PC-3 (cell line): ENCODE data around the gene TNFRSF6B. TPM values are rescaled to one million over a fixed set of nuclear protein-coding genes. Genes with fewer than 3 reads are reported as not detected.

Experiments used
- ATAC-seq: fragments of 200-7000 bp; cut with Tn5 transposase; 2 replicates; pipeline ENCODE4 v1.9.1; 2020; ENCODE audit warnings: mild to moderate bottlenecking, moderate library complexity
- BruUV-seq: library from RNA; stranded (reverse); fragments of 400-500 nt; replicated peaks from 2 replicates; lab custom pipeline; 2021; lab: Mats Ljungman, UMichigan
- CTCF ChIA-PET: fragments of 300-600 bp; sonication (Branson Sonifier 250); formaldehyde crosslinking; loops from one replicate; lab custom pipeline; 2022; ENCODE audit warnings: antibody characterized with exemption; lab: Charles Lee
- POLR2A ChIA-PET: fragments of 300-600 bp; sonication (Branson Sonifier 250); formaldehyde crosslinking; loops from one replicate; lab custom pipeline; 2022; ENCODE audit warnings: antibody characterized with exemption; ENCODE audit not compliant: unreplicated experiment; lab: Charles Lee
- DNase-seq: peaks from one replicate; pipeline ENCODE4 v3.0.0-alpha.2; 2015
- H2AFZ ChIP-seq: fragments of 300-600 bp; sonication (generic); 2 replicates; pipeline ENCODE4 v1.6.0; 2016; ENCODE audit warnings: antibody characterized with exemption, low read length
- H3F3A ChIP-seq: fragments of 300-600 bp; sonication (generic); one replicate; pipeline ENCODE4 v1.6.0; 2017; ENCODE audit warnings: antibody characterized with exemption, low read length, control low read depth, mild to moderate bottlenecking; ENCODE audit not compliant: unreplicated experiment
- H3K27ac ChIP-seq: fragments of 300-600 bp; sonication (generic); 2 replicates; pipeline ENCODE4 v1.5.1; 2016; ENCODE audit warnings: mild to moderate bottlenecking, low read length
- H3K27me3 ChIP-seq: fragments of 300-600 bp; sonication (generic); 2 replicates; pipeline ENCODE4 v1.6.1; 2016; ENCODE audit warnings: low read length, mixed read lengths
- H3K36me3 ChIP-seq: fragments of 300-600 bp; sonication (generic); 2 replicates; pipeline ENCODE4 v1.6.1; 2016; ENCODE audit warnings: low read depth, mixed run types, low read length, mixed read lengths
- H3K4me1 ChIP-seq: fragments of 300-600 bp; sonication (generic); 2 replicates; pipeline ENCODE4 v1.5.1; 2016; ENCODE audit warnings: low read length; ENCODE audit not compliant: insufficient read depth
- H3K4me2 ChIP-seq: fragments of 300-600 bp; sonication (generic); 2 replicates; pipeline ENCODE4 v1.6.0; 2016; ENCODE audit warnings: low read length
- H3K4me3 ChIP-seq: fragments of 300-600 bp; sonication (generic); 2 replicates; pipeline ENCODE4 v1.5.1; 2016; ENCODE audit warnings: mild to moderate bottlenecking, low read length, mixed read lengths
- H3K79me2 ChIP-seq: fragments of 300-600 bp; sonication (generic); 2 replicates; pipeline ENCODE4 v1.6.1; 2017; ENCODE audit warnings: low read length, mixed read lengths
- H3K9ac ChIP-seq: fragments of 300-600 bp; sonication (generic); 2 replicates; pipeline ENCODE4 v1.6.0; 2016; ENCODE audit warnings: mild to moderate bottlenecking, low read length
- H3K9me2 ChIP-seq: fragments of 300-600 bp; sonication (generic); replicated peaks from 2 replicates; pipeline ENCODE4 v1.6.1; 2016; ENCODE audit warnings: mixed run types, low read length, mixed read lengths
- H3K9me3 ChIP-seq: fragments of 300-600 bp; sonication (generic); 2 replicates; pipeline ENCODE4 v1.6.1; 2016; ENCODE audit warnings: low read length, mixed read lengths
- H4K20me1 ChIP-seq: fragments of 300-600 bp; sonication (generic); 2 replicates; pipeline ENCODE4 v1.6.1; 2016; ENCODE audit warnings: low read length, mixed read lengths
- CTCF ChIP-seq: fragments of 300-600 bp; sonication (generic); conservative IDR thresholded peaks from 2 replicates; pipeline ENCODE4 v1.5.1; 2017; ENCODE audit warnings: antibody characterized with exemption, low read depth, mild to moderate bottlenecking, low read length
- EZH2 ChIP-seq: fragments of 300-600 bp; sonication (generic); IDR thresholded peaks from one replicate; pipeline ENCODE4 v1.6.1; 2017; ENCODE audit warnings: antibody characterized with exemption, mild to moderate bottlenecking, low read length; ENCODE audit not compliant: unreplicated experiment
- EZH2phosphoT487 ChIP-seq: fragments of 300-600 bp; sonication (generic); IDR thresholded peaks from 2 replicates; pipeline ENCODE4 v1.6.1; 2018; ENCODE audit warnings: mild to moderate bottlenecking, antibody characterized with exemption, low read length, borderline replicate concordance
- intact Hi-C: fragments of 100-400 bp; cut with micrococcal nuclease; formaldehyde crosslinking; loops from 2 replicates; pipeline ENCODE4 v1.9.0; 2023
- total RNA-seq: library from RNA; depleted of rRNA; stranded (reverse); fragments of >200 nt; gene quantifications from 2 replicates; pipeline ENCODE4 v1.2.3, GENCODE V29; 2014

TNFRSF6B gene
- total RNA-seq, 1 experiment from 2014 or later: 41.6 TPM

GRCh38 chr20:63740627-63741353 is 44.3 kb downstream of the TNFRSF6B start:
- H3K27me3 ChIP-seq: no peaks in the 10 kb centered on the region
- ATAC-seq (peak; percentile 65), DNase-seq (peak; percentile 84)
- no peaks in the 10 kb centered on the region for H3K9me2 ChIP-seq
- peaks cover 13% of the 10 kb centered on the region for H3K79me2 ChIP-seq
- POLR2A ChIA-PET: interaction anchor here (0.6 to 0.9 kb wide), 4 partner anchors 27 to 203 kb away, joined by 3 to 10 read pairs (median 4); partner anchors contain the start of genes HELZ2 and PTK6
- H3K4me3 ChIP-seq: peak overlapping the region; percentile 84
- intact Hi-C loops: loop anchor here (2.0 kb wide), 1 partner anchor 34 kb away; the partner anchor contains the start of gene ARFRP1
- TF ChIP-seq EZH2phosphoT487 (0 out of 2 replicates have a peak, but pooled peaks have one; percentile 23), EZH2 (no peak)
- peak overlapping the region; percentile 83 for H3K9ac ChIP-seq
- peak overlapping the region; percentile 79 for H2AFZ ChIP-seq
- H3K4me2 ChIP-seq: peak overlapping the region; percentile 88
- H3K9me3 ChIP-seq: no peaks in the 10 kb centered on the region
- H3F3A ChIP-seq: no peaks in the 10 kb centered on the region
- H3K27ac ChIP-seq: peak overlapping the region; percentile 64
- CTCF ChIA-PET: interaction anchor here (0.6 to 1.5 kb wide), 4 partner anchors 33 to 53 kb away, joined by 3 to 5 read pairs (median 4); partner anchors contain the start of genes ARFRP1 and ZGPAT
- no peaks in the 10 kb centered on the region for H4K20me1 ChIP-seq
- peaks cover 22% of the 10 kb centered on the region for H3K36me3 ChIP-seq
- H3K4me1 ChIP-seq: peaks cover 12% of the 10 kb centered on the region
- BruUV-seq: no TSS peak

- peak overlapping the region; percentile 88 for H3K4me2 ChIP-seq
- intact Hi-C loops: loop anchor here (2.0 kb wide), 1 partner anchor 35 kb away; the partner anchor contains the start of gene ARFRP1
- peaks cover 12% of the 10 kb centered on the region for H3K4me1 ChIP-seq
- no peaks in the 10 kb centered on the region for H3K9me2 ChIP-seq
- no peaks in the 10 kb centered on the region for H4K20me1 ChIP-seq
- peak overlapping the region; percentile 84 for H3K4me3 ChIP-seq
- no peaks in the 10 kb centered on the region for H3F3A ChIP-seq
- H3K27me3 ChIP-seq: no peaks in the 10 kb centered on the region
- DNase-seq (no peak), ATAC-seq (no peak)
- H3K9ac ChIP-seq: peak overlapping the region; percentile 83
- ChIA-PET CTCF (interaction anchor here (0.6 to 1.5 kb wide), 4 partner anchors 34 to 52 kb away, joined by 3 to 5 read pairs (median 4); partner anchors contain the start of genes ARFRP1 and ZGPAT), POLR2A (interaction anchor here (0.7 to 0.9 kb wide), 2 partner anchors 167 to 204 kb away, joined by 3 to 4 read pairs; partner anchors contain the start of genes HELZ2 and PTK6)
- H3K9me3 ChIP-seq: no peaks in the 10 kb centered on the region
- peak overlapping the region; percentile 64 for H3K27ac ChIP-seq
- peak overlapping the region; percentile 79 for H2AFZ ChIP-seq
- BruUV-seq: TSS peak; percentile 18
- TF ChIP-seq EZH2phosphoT487: no peak
- no peak for TF ChIP-seq CTCF
- no peak for TF ChIP-seq EZH2
- peaks cover 22% of the 10 kb centered on the region for H3K36me3 ChIP-seq
- peaks cover 13% of the 10 kb centered on the region for H3K79me2 ChIP-seq
Observed at GRCh38 chr20:63741354-63741675, 44.9 kb downstream of the TNFRSF6B start.

- POLR2A ChIA-PET: interaction anchor here (0.6 to 0.9 kb wide), 2 partner anchors 204 to 298 kb away, joined by 3 read pairs; partner anchors contain the start of gene PTK6
- intact Hi-C loops: loop anchor here (2.0 kb wide), 1 partner anchor 35 kb away; the partner anchor contains the start of gene ARFRP1
- Histone ChIP-seq H3K27ac (peak overlapping the region; percentile 64), H3K4me2 (peak overlapping the region; percentile 88), H3K27me3 (no peaks in the 10 kb centered on the region), H3K4me1 (peaks cover 12% of the 10 kb centered on the region), H3K79me2 (peaks cover 13% of the 10 kb centered on the region), H4K20me1 (no peaks in the 10 kb centered on the region), H3K9ac (peak overlapping the region; percentile 83), H3K9me3 (no peaks in the 10 kb centered on the region), H3K4me3 (peak overlapping the region; percentile 84), H2AFZ (peak overlapping the region; percentile 79), H3K36me3 (peaks cover 22% of the 10 kb centered on the region), H3K9me2 (no peaks in the 10 kb centered on the region), H3F3A (no peaks in the 10 kb centered on the region)
- DNase-seq (no peak), ATAC-seq (no peak)
- TF ChIP-seq EZH2 (no peak), CTCF (no peak), EZH2phosphoT487 (no peak)
- BruUV-seq: no TSS peak
- CTCF ChIA-PET: interaction anchor here (0.6 to 1.5 kb wide), 3 partner anchors 34 to 44 kb away, joined by 3 to 5 read pairs (median 5); partner anchors contain the start of genes ARFRP1 and ZGPAT
Observed at GRCh38 chr20:63741676-63742380, 45.4 kb downstream of the TNFRSF6B start.
